GM12892 (cell line): ENCODE measurements around the gene COG6.

Source experiments
- DNase-seq: peaks from one replicate; pipeline ENCODE4 v3.0.0; 2011; ENCODE audit not compliant: insufficient read length
- FAIRE-seq: peaks from 2 replicates; lab custom pipeline; 2011; peaks lifted over from hg19 to GRCh38; lab: Jason Lieb, UNC
- POLR2A ChIP-seq: IDR thresholded peaks from 2 replicates; pipeline ENCODE4 v1.6.1; 2011; ENCODE audit warnings: low read depth, low read length, control low read depth
- POLR2AphosphoS5 ChIP-seq: IDR thresholded peaks from 2 replicates; pipeline ENCODE4 v1.6.1; 2011; ENCODE audit warnings: low read depth, low read length, control low read depth
- TAF1 ChIP-seq: IDR thresholded peaks from 2 replicates; pipeline ENCODE4 v1.6.1; 2011; ENCODE audit warnings: low read depth, mild to moderate bottlenecking, control low read depth, low read length, borderline replicate concordance

The COG6 gene

DNA sequence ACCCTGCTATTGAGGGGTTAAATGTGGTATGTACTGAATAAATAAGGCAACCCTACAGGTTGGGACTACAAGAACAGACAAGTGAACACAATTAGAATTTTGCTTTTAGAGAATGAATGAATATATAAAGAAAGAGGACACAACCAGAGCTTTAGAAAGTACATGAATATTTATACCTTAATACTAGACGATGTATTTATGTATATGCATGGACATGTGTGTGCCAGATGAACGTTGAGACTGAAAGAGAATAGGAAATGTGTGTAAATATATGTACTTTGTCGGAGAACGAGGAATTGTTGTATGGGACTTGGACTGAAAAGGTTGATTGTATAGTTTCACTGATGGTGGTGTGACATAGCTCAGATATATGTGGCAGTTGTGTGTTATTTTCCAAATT is 9.3 kb upstream of the COG6 start:
- FAIRE-seq (no peak), DNase-seq (no peak)
- TF ChIP-seq TAF1 (no peak), POLR2A (no peak), POLR2AphosphoS5 (no peak)

DNA sequence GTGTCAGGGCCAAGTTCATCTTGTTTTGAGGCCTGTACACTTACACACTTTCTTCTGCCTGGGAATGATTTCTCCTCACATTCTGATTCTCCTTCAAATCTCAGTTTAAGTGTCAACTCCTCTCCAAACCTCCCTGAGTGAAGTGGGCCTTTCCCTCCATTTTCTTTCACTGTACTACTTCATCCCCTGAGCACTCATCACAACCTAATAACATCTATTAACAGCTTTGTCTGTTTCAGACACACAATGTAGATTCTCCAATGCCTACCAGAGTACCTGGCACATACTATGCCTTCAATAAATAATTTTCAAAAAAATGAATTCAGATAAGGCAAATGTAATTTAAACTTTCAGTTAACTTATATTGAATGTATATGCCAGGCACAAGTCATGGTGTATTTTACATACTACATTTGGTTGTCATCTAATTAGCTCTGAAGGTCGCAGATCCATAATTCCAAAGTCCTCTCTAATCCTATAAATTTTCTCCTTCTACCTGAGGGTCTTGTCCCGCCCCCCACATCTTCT is 357 bp upstream of the COG6 start:
- TF ChIP-seq TAF1 (no peak), POLR2A (no peak), POLR2AphosphoS5 (no peak)
- FAIRE-seq: peak; percentile 81
- DNase-seq: no peak

DNA sequence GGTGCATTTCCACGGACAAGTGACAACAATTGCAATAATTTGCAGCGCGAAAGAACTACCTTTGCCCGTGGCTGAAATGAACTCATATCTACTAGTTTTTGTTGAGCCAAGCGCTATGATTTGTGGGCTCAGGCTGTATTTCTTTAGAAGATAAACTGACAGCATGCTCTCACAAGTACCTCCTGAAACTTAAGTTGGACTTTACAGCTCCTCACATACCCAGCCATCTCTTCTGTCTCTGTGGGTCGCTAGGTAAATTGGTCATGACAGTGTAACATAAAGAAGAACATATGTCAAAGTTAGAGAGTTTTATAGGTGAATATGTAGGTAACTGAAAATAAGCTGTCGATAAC is 839 bp downstream of the COG6 start:
- DNase-seq (no peak), FAIRE-seq (no peak)
- no peak for TF ChIP-seq POLR2A
- no peak for TF ChIP-seq TAF1
- TF ChIP-seq POLR2AphosphoS5: no peak

DNA sequence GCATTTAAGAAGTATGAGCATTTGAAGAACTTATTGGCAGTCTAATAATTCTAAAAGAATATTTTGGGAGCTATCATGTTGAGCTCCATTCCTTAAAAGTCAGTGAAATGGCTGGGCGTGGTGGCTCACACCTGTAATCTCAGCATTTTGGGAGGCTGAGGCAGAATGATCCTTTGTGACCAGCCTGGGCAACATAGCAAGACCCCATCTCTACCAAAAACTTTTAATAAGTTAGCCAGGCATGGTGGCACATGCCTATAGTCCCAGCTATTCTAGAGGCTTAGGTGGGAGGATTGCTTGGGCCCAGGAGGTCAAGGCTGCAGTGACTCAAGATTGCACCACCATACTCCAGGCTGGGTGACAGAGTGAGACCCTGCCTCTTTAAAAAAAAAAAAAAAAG is 8.0 kb downstream of the COG6 start:
- TF ChIP-seq TAF1 (no peak), POLR2A (no peak), POLR2AphosphoS5 (no peak)
- FAIRE-seq: no peak
- no peak for DNase-seq

DNA sequence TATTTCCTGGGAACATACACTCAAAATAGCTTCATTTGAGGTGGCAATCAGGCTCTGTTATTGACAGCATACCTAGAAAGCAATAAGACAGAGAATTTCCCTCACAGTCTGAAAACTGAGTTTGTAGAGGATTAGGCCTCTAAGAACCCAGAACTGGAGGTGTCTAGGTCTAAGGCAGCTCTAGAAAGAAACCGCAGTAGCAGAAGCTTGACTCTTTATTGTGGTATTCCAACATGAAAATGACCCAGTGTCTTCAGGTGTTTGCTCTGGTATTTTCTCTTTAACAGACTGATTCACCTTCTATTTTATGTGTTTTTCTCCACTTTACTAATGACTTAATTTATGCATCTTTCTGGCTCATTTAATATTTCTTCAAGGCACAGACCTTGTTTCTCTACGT is 8.5 kb downstream of the COG6 start:
- TF ChIP-seq POLR2AphosphoS5: no peak
- no peak for FAIRE-seq
- no peak for DNase-seq

DNA sequence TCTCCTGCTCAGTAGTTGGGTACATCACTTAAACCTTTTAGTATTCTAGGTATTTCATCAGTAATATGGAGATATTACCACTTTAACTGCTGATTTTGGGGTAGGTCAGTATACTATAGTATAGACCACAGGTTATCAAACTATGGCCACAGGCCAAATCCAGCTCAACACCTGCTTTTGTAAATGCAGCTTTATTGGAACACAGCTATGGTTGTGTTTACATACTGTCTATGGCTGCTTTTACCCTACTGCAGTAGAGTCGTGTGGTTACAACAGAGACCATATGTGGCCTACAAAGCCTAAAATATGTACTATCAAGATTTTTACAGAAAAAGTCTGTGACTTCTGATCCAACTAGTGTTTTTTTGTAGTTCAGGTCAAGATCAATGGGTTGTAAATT is 10.3 kb downstream of the COG6 start:
- DNase-seq (no peak), FAIRE-seq (peak; percentile 33)
- no peak for TF ChIP-seq POLR2AphosphoS5
- no peak for TF ChIP-seq POLR2A
- TF ChIP-seq TAF1: no peak

GRCh38 chr13:39670445-39670844 is 15.0 kb downstream of the COG6 start:
- no peak for DNase-seq
- no peak for FAIRE-seq
- TF ChIP-seq POLR2AphosphoS5 (no peak), POLR2A (no peak), TAF1 (no peak)

GRCh38 chr13:39672378-39673132 is 17.1 kb downstream of the COG6 start:
- TF ChIP-seq POLR2AphosphoS5 (no peak), POLR2A (no peak), TAF1 (no peak)
- DNase-seq (no peak), FAIRE-seq (peak; percentile 17)

DNA sequence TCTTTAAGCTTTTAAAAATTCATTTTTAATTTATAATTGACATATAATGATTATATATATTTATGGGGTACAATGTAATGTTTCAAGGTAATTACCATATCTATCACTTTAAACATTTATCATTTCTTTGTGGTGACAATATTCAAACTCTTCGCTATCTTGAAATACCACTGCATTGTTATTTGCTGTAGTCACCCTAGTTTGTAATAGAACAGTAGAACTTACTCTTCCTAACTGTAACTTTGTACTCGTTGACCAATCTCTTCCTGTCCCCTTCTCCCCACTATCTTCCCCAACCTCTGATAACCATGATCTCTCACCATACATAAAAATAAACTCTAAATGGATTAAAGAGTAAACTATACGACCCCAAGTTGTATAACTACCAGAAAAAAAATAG is 20.4 kb downstream of the COG6 start:
- FAIRE-seq (no peak), DNase-seq (no peak)

DNA sequence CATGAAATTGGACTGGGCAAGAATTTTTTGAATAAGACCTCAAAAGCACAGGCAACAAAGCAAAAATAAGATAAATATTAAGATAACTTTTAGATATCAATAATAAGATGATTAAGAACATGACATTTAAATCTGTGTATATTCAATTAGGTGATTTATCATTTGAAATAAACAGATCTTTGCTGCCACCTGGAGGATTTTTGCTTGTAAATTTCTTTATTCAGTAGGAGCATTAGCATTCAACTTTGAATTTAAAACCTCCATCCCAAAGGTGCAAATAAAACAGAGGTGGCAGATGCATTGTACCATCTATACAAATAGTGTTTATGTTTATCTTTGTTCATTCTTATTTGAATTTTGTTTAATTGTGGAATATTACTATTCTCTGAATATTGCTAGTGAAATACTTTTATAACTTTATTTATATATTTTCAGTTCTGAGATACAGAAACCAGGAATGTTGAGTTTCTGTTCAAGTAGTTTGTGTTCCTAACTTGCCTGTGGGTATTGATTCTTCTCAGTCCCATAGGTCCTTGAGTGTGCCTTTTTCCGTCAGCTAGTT is 20.9 kb downstream of the COG6 start:
- no peak for DNase-seq
- TF ChIP-seq POLR2AphosphoS5 (no peak), POLR2A (no peak), TAF1 (no peak)
- FAIRE-seq: no peak

More for the DNA sequence above, 20.4 kb downstream of the COG6 start:
- TF ChIP-seq TAF1 (no peak), POLR2AphosphoS5 (no peak), POLR2A (no peak)

- FAIRE-seq (no peak), DNase-seq (no peak)
- TF ChIP-seq POLR2AphosphoS5: no peak
- no peak for TF ChIP-seq POLR2A
- TF ChIP-seq TAF1: no peak
Observed at GRCh38 chr13:39682310-39682709, 26.8 kb downstream of the COG6 start.

GRCh38 chr13:39682788-39683187 is 27.3 kb downstream of the COG6 start:
- FAIRE-seq: no peak
- no peak for DNase-seq
- TF ChIP-seq POLR2A (no peak), POLR2AphosphoS5 (no peak), TAF1 (no peak)
